Measurements from ENCODE around the gene CARS1. TPM values are rescaled to one million over a fixed set of nuclear protein-coding genes. Genes with fewer than 3 reads are reported as not detected.

Gene CARS1
- total and polyA plus RNA-seq, 9 of the 15 experiments (the other 6 are each of a cell fraction or from before 2014, with no cell fraction given), result 14.4 to 106 (median 73.6) TPM

DNA sequence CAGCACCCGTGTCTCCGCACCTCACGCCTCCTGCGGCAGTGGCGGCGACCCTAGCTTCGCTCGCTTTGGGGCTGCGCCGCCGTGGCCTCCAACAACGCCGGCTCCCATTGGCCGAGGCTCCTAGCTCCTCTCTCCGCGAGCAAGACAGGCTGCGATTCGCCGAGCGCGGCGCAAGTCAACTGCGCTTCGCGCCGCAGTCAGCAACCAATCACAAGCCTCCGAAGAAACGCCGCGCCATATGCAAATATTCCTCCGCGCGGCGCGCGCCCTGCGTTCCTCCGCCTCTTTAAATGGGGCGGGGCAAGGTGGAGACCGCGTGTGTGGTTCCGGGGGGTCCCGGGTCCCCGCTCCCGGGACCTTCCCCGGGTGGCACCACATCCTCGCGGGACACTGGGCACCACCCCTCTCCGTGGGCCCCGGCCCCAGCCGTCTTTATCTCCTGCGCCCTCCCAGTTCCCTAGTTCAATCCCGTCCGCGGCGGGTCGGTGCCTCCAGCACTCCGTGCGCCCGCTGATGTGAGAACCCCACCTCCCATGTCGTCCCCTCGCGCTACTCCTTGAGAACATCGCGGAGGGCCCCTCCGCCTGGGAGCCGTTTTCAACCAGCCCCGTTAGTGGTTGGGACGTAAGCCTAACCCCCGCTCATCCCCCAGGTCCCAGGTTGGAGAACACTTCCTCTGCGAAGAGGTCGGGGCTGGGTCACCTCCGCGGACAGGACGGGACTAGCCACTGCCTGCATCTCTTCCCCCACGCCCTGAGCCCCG, 64.8 kb downstream of the CARS1 start, which contains the start of gene NAP1L4 (continued):
- TF ChIP-seq, protein P1, sequence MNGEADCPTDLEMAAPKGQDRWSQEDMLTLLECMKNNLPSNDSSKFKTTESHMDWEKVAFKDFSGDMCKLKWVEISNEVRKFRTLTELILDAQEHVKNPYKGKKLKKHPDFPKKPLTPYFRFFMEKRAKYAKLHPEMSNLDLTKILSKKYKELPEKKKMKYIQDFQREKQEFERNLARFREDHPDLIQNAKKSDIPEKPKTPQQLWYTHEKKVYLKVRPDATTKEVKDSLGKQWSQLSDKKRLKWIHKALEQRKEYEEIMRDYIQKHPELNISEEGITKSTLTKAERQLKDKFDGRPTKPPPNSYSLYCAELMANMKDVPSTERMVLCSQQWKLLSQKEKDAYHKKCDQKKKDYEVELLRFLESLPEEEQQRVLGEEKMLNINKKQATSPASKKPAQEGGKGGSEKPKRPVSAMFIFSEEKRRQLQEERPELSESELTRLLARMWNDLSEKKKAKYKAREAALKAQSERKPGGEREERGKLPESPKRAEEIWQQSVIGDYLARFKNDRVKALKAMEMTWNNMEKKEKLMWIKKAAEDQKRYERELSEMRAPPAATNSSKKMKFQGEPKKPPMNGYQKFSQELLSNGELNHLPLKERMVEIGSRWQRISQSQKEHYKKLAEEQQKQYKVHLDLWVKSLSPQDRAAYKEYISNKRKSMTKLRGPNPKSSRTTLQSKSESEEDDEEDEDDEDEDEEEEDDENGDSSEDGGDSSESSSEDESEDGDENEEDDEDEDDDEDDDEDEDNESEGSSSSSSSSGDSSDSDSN (IDR thresholded peaks at IDR 0.05; ENCODE audit: borderline replicate concordance in 1 of 2, low read depth in 2 of 2, low read length in 2 of 2), result no peak; a peak in 1 of 4 replicates
- TF ChIP-seq NCOA4 (IDR thresholded peaks at IDR 0.05; ENCODE audit: partially characterized antibody), result no peak
- TF ChIP-seq HOXB6 (CRISPR knock-in tag; IDR thresholded peaks at IDR 0.05; ENCODE audit: borderline replicate concordance), result no peak
- peak; percentile 66 for TF ChIP-seq NEUROD1 (IDR thresholded peaks at IDR 0.05; ENCODE audit: borderline replicate concordance, low read depth, low read length, partially characterized antibody)
- TF ChIP-seq, protein P2, sequence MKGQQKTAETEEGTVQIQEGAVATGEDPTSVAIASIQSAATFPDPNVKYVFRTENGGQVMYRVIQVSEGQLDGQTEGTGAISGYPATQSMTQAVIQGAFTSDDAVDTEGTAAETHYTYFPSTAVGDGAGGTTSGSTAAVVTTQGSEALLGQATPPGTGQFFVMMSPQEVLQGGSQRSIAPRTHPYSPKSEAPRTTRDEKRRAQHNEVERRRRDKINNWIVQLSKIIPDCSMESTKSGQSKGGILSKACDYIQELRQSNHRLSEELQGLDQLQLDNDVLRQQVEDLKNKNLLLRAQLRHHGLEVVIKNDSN (CRISPR knock-in tag; IDR thresholded peaks at IDR 0.05), result peak; percentile 7; the same call in 1 of the 2 replicates
- peak in 1 of 2 experiments; percentile 27; a peak in 1 of 4 replicates for TF ChIP-seq TRIM24 (IDR thresholded peaks at IDR 0.05)
- no peak for TF ChIP-seq MCM5 (IDR thresholded peaks at IDR 0.05; ENCODE audit: low read depth)
- peak; percentile 89 for TF ChIP-seq POLR2G (IDR thresholded peaks at IDR 0.05; ENCODE audit: low read depth, low read length)
- no peak for TF ChIP-seq PHB (CRISPR knock-in tag; IDR thresholded peaks at IDR 0.05)
- 0 out of 2 replicates have a peak, but pooled peaks have one; percentile 61 for TF ChIP-seq SAFB (IDR thresholded peaks at IDR 0.05; ENCODE audit: borderline replicate concordance, low read depth, low read length)
- TF ChIP-seq, protein P3, sequence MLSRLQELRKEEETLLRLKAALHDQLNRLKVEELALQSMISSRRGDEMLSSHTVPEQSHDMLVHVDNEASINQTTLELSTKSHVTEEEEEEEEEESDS (CRISPR knock-in tag; IDR thresholded peaks at IDR 0.05), result no peak
- no peak for TF ChIP-seq ZNF696 (CRISPR knock-in tag; conservative IDR thresholded peaks at IDR 0.05)
- no peak for TF ChIP-seq SMC3 (conservative IDR thresholded peaks at IDR 0.05; ENCODE audit: insufficient read depth, low read depth, low read length)
- peak; percentile 64 for TF ChIP-seq TBP (optimal IDR thresholded peaks at IDR 0.05; ENCODE audit: low read depth, low read length)
- TF ChIP-seq, protein P4, sequence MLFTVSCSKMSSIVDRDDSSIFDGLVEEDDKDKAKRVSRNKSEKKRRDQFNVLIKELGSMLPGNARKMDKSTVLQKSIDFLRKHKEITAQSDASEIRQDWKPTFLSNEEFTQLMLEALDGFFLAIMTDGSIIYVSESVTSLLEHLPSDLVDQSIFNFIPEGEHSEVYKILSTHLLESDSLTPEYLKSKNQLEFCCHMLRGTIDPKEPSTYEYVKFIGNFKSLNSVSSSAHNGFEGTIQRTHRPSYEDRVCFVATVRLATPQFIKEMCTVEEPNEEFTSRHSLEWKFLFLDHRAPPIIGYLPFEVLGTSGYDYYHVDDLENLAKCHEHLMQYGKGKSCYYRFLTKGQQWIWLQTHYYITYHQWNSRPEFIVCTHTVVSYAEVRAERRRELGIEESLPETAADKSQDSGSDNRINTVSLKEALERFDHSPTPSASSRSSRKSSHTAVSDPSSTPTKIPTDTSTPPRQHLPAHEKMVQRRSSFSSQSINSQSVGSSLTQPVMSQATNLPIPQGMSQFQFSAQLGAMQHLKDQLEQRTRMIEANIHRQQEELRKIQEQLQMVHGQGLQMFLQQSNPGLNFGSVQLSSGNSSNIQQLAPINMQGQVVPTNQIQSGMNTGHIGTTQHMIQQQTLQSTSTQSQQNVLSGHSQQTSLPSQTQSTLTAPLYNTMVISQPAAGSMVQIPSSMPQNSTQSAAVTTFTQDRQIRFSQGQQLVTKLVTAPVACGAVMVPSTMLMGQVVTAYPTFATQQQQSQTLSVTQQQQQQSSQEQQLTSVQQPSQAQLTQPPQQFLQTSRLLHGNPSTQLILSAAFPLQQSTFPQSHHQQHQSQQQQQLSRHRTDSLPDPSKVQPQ (CRISPR knock-in tag; IDR thresholded peaks at IDR 0.05; ENCODE audit: borderline replicate concordance), result no peak
- no peak for TF ChIP-seq KAT2B (IDR thresholded peaks at IDR 0.05; ENCODE audit: low read depth, low read length)
- no peak for TF ChIP-seq MEF2A (IDR thresholded peaks at IDR 0.05; ENCODE audit: control insufficient read depth, low read depth, low read length)
- peak; percentile 40 for TF ChIP-seq L3MBTL2 (IDR thresholded peaks at IDR 0.05)
- no peak for TF ChIP-seq ZFPM2 (CRISPR knock-in tag; IDR thresholded peaks at IDR 0.05)
- TF ChIP-seq TAF9B (IDR thresholded peaks at IDR 0.05; ENCODE audit: partially characterized antibody), result peak; percentile 31
